BLaER1 treated with 17β-estradiol and CSF1 and Interleukin-3, amounts not matched to agents 10 nM and 100 nM (cell line): ENCODE measurements around the gene MTHFD1L.
"Not testable (repeated sequence)": the region's sequence is repeated elsewhere in the genome, so short reads cannot be mapped to it uniquely, and the experiment has no call there.

Experiments
- H3K27ac ChIP-seq, 11 experiments: shearing (Covaris generic); formaldehyde crosslinking; 2 replicates each; pipeline ENCODE4 v1.8.1; 2022
- H3K27me3 ChIP-seq, 11 experiments: shearing (Covaris generic); formaldehyde crosslinking; 2 replicates each; pipeline ENCODE4 v1.8.1; 2022
- H3K36me3 ChIP-seq, 11 experiments: shearing (Covaris generic); formaldehyde crosslinking; 2 replicates each; pipeline ENCODE4 v1.8.1; 2022
- H3K4me1 ChIP-seq, 10 experiments: shearing (Covaris generic); formaldehyde crosslinking; 2 replicates each; pipeline ENCODE4 v1.8.1; 2022
- H3K4me2 ChIP-seq, 11 experiments: shearing (Covaris generic); formaldehyde crosslinking; 2 replicates each; pipeline ENCODE4 v1.8.1; 2022
- H3K4me3 ChIP-seq, 10 experiments: shearing (Covaris generic); formaldehyde crosslinking; 2 replicates each; pipeline ENCODE4 v1.8.1; 2022
- H3K9ac ChIP-seq, 11 experiments: shearing (Covaris generic); formaldehyde crosslinking; 2 replicates each; pipeline ENCODE4 v1.8.1; 2022
- H3K9me3 ChIP-seq, 11 experiments: shearing (Covaris generic); formaldehyde crosslinking; replicated peaks in 1 of 11; 2 replicates each; pipeline ENCODE4 v1.8.1; 2022
- H4K20me1 ChIP-seq, 11 experiments: shearing (Covaris generic); formaldehyde crosslinking; 2 replicates each; pipeline ENCODE4 v1.8.1; 2022
- Cebpa-rat ChIP-seq, 11 experiments: shearing (Covaris generic); IDR thresholded peaks; 2 replicates each; pipeline ENCODE4 v1.8.1; 2022

The MTHFD1L gene

DNA sequence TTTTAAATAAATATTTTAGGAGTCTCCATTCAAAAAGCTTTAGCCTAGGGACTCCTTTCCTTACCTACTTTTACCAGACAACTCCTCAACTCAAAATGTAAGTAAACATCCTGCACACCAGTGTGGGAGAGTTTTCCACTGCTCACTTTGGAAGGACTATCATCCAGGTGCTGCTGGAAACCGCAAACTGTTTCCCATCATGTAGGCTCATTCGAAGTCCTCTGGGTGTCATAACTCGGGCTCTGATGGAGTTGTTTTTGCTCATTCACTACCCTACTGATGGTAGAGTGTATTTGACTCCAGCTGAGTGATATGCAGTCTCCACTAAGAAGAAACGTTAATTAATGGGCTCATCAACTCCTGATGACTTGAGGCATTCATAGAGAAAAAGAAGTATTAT lies 237.8 kb downstream of the MTHFD1L start:
- Histone ChIP-seq H3K36me3 (peaks cover 48 to 72% (median 61%) of the 10 kb centered on the region in 11 experiments), H3K27me3 (no peaks in the 10 kb centered on the region), H3K9ac (no peak overlapping the region), H3K4me1 (no peaks in the 10 kb centered on the region; a peak in 1 of 20 replicates), H3K4me2 (no peak overlapping the region), H3K4me3 (no peak overlapping the region), H3K27ac (no peak overlapping the region), H3K9me3 (no peaks in the 10 kb centered on the region), H4K20me1 (peaks cover 0 to under 1% (median 0%) of the 10 kb centered on the region in 11 experiments; a peak in 2 of 22 replicates)
- TF ChIP-seq Cebpa-rat (IDR thresholded peaks at IDR 0.05), result no peak

GRCh38 chr6:151107897-151108427 lies 242.5 kb downstream of the MTHFD1L start:
- no peak overlapping the region for H3K4me3 ChIP-seq
- H3K27ac ChIP-seq, result no peak overlapping the region
- no peaks in the 10 kb centered on the region for H3K27me3 ChIP-seq
- no peaks in the 10 kb centered on the region; a peak in 1 of 20 replicates for H3K4me1 ChIP-seq
- peaks cover 8 to 25% (median 16%) of the 10 kb centered on the region in 11 experiments; a peak in 18 of 22 replicates for H3K36me3 ChIP-seq
- no peaks in the 10 kb centered on the region for H3K9me3 ChIP-seq
- H4K20me1 ChIP-seq, result no peaks in the 10 kb centered on the region
- H3K4me2 ChIP-seq, result no peak overlapping the region
- no peak overlapping the region for H3K9ac ChIP-seq
- TF ChIP-seq Cebpa-rat (IDR thresholded peaks at IDR 0.05), result no peak

DNA sequence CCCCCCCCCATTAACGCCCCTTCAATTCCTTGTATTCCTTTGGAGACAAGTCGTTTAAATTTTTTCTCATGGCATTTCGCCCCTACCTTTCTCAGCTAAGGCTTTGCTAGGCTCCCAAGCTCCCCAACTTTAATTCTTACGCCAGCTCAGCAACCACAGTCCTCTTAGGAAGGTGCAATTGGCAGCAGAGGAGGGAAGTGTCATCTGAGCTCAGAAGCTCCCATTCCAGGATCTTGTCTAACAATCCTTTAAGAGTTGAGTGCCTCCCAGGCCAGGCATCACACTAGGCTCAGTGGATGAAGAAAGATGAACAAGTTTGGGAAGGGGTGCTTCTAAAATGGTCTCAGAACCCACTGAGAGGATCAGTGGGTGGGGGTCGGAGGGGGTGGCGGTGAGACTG lies 243.0 kb downstream of the MTHFD1L start:
- Histone ChIP-seq H3K36me3 (peaks cover 3 to 19% (median 10%) of the 10 kb centered on the region in 11 experiments; a peak in 18 of 22 replicates), H3K9ac (no peak overlapping the region), H3K27ac (no peak overlapping the region), H3K4me2 (no peak overlapping the region), H3K27me3 (no peaks in the 10 kb centered on the region), H3K9me3 (no peaks in the 10 kb centered on the region), H3K4me1 (no peaks in the 10 kb centered on the region; a peak in 1 of 20 replicates), H4K20me1 (no peaks in the 10 kb centered on the region), H3K4me3 (no peak overlapping the region)
- TF ChIP-seq Cebpa-rat (IDR thresholded peaks at IDR 0.05), result no peak

DNA sequence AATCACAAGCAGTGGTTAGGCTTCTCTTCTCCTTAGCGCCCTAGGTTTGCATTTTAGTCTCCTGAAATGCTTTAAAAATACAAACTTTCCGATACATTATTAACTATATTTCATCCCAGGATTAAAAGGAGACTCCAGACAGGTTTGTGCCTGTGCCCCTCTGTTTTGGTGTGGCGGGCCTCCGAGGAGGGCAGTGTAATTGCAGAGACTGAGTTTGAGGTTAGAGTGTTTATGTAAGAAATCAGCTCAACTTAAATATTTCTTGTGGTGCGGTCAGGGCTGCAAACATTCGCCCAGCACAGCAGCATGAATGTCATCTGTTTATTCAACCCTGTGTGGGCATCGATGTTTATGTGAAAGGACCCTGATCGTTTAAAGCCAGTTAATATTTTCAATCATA lies 243.9 kb downstream of the MTHFD1L start:
- no peak for TF ChIP-seq Cebpa-rat (IDR thresholded peaks at IDR 0.05)
- H3K4me1 ChIP-seq, result no peaks in the 10 kb centered on the region; a peak in 1 of 20 replicates
- H3K9me3 ChIP-seq, result no peaks in the 10 kb centered on the region
- H3K9ac ChIP-seq, result no peak overlapping the region
- H4K20me1 ChIP-seq, result no peaks in the 10 kb centered on the region
- no peak overlapping the region for H3K27ac ChIP-seq
- H3K36me3 ChIP-seq, result peaks cover 0 to 11% (median 2%) of the 10 kb centered on the region in 11 experiments; a peak in 10 of 22 replicates
- no peaks in the 10 kb centered on the region for H3K27me3 ChIP-seq
- H3K4me2 ChIP-seq, result no peak overlapping the region
- no peak overlapping the region for H3K4me3 ChIP-seq

- H3K9ac ChIP-seq, result no peak overlapping the region
- no peaks in the 10 kb centered on the region; a peak in 1 of 20 replicates for H3K4me1 ChIP-seq
- peaks cover 0 to 5% (median 0%) of the 10 kb centered on the region in 11 experiments; a peak in 3 of 22 replicates for H3K36me3 ChIP-seq
- no peak overlapping the region for H3K4me3 ChIP-seq
- no peaks in the 10 kb centered on the region for H3K27me3 ChIP-seq
- no peak overlapping the region for H3K27ac ChIP-seq
- H3K4me2 ChIP-seq, result no peak overlapping the region
- H4K20me1 ChIP-seq, result no peaks in the 10 kb centered on the region
- H3K9me3 ChIP-seq, result no peaks in the 10 kb centered on the region
- no peak for TF ChIP-seq Cebpa-rat (IDR thresholded peaks at IDR 0.05)
Measured at GRCh38 chr6:151109869-151110575, 244.5 kb downstream of the MTHFD1L start.

DNA sequence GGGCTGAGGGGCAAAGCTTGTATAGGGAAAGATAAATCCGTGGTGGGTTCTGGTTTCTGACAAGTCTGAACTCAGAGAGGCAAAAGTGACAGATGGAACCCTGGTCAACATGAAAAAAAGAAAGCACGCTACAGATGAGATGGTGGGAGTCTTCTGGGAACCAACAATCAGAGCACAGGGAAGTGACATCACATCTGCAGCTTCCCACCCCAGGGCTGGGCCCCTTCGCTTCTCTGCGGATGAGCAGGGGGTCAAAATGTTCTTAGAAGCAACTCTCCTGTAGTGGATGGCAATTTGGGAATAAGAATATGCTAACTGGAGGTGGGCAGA lies 245.0 kb downstream of the MTHFD1L start:
- no peak overlapping the region for H3K9ac ChIP-seq
- no peak overlapping the region for H3K4me3 ChIP-seq
- H3K4me1 ChIP-seq, result no peaks in the 10 kb centered on the region; a peak in 1 of 20 replicates
- no peak for TF ChIP-seq Cebpa-rat (IDR thresholded peaks at IDR 0.05)
- H3K27me3 ChIP-seq, result no peaks in the 10 kb centered on the region
- H3K27ac ChIP-seq, result no peak overlapping the region
- no peak overlapping the region for H3K4me2 ChIP-seq
- no peaks in the 10 kb centered on the region for H4K20me1 ChIP-seq
- H3K36me3 ChIP-seq, result peaks cover 0 to 4% (median 0%) of the 10 kb centered on the region in 11 experiments; a peak in 2 of 22 replicates
- no peaks in the 10 kb centered on the region for H3K9me3 ChIP-seq

GRCh38 chr6:151111670-151112069 lies 246.2 kb downstream of the MTHFD1L start:
- H3K4me2 ChIP-seq, result no peak overlapping the region
- H3K27ac ChIP-seq, result no peak overlapping the region
- H3K36me3 ChIP-seq, result no peaks in the 10 kb centered on the region
- no peaks in the 10 kb centered on the region for H4K20me1 ChIP-seq
- no peaks in the 10 kb centered on the region; a peak in 1 of 20 replicates for H3K4me1 ChIP-seq
- no peak overlapping the region for H3K4me3 ChIP-seq
- no peak for TF ChIP-seq Cebpa-rat (IDR thresholded peaks at IDR 0.05)
- H3K9ac ChIP-seq, result no peak overlapping the region
- no peaks in the 10 kb centered on the region for H3K27me3 ChIP-seq
- no peaks in the 10 kb centered on the region for H3K9me3 ChIP-seq

DNA sequence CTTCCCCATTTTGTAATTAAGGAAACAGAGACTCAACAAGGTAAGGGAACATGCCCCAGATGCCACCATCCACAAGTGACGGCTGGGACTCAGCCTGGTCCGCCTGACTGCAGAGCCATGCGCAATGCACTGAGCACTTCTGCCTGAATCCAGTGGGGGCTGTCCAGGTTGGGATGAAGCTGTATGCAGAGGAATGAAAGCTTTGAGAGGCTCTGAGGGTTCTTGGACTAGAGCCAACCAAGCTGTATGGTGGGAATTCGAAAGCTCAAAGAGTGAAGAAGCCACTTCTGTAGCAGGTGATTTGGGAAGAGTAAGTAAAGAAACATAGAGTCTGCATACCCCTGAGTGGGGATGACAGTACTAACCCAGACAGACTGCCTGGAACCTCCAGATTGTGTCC lies 246.6 kb downstream of the MTHFD1L start:
- Histone ChIP-seq H3K4me3 (no peak overlapping the region), H3K36me3 (no peaks in the 10 kb centered on the region), H4K20me1 (no peaks in the 10 kb centered on the region), H3K4me1 (no peaks in the 10 kb centered on the region; a peak in 1 of 20 replicates), H3K27me3 (no peaks in the 10 kb centered on the region), H3K9ac (no peak overlapping the region), H3K9me3 (no peaks in the 10 kb centered on the region), H3K27ac (no peak overlapping the region), H3K4me2 (no peak overlapping the region)
- no peak for TF ChIP-seq Cebpa-rat (IDR thresholded peaks at IDR 0.05)

DNA sequence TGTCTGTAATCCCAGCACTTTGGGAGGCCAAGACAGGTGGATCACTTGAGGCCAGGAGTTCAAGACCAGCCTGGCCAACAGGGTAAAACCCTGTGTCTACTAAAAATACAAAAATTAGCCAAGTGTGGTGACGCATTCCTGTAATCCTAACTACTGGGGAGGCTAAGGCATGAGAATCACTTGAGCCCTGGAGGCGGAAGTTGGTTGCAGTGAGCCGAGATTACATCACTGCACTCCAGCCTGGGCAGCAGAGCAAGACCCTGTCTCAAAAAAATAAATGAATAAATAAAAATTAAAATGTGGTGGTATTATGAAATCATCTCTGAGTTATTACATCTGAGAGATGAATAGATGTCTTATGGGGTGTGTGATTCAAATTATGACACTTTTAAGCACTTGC lies 247.4 kb downstream of the MTHFD1L start:
- not testable (repeated sequence) for H3K4me2 ChIP-seq, H4K20me1 ChIP-seq, H3K4me3 ChIP-seq, H3K36me3 ChIP-seq, H3K9me3 ChIP-seq, H3K27ac ChIP-seq, H3K9ac ChIP-seq, H3K4me1 ChIP-seq, H3K27me3 ChIP-seq

GRCh38 chr6:151113641-151114040 lies 248.1 kb downstream of the MTHFD1L start:
- Histone ChIP-seq H3K36me3 (no peaks in the 10 kb centered on the region), H3K27me3 (no peaks in the 10 kb centered on the region), H3K27ac (no peak overlapping the region), H3K4me1 (peaks cover 0 to 5% (median 0%) of the 10 kb centered on the region in 10 experiments; a peak in 2 of 20 replicates), H3K4me3 (no peak overlapping the region), H3K9ac (no peak overlapping the region), H3K9me3 (no peaks in the 10 kb centered on the region), H3K4me2 (no peak overlapping the region), H4K20me1 (no peaks in the 10 kb centered on the region)
- no peak for TF ChIP-seq Cebpa-rat (IDR thresholded peaks at IDR 0.05)
